Ecto neural progenitor cell (in vitro differentiated cells): ENCODE results near the gene LUC7L2.
"Not testable (repeated sequence)": the region's sequence is repeated elsewhere in the genome, so short reads cannot be mapped to it uniquely, and the experiment has no call there.

Experiments
- DNase-seq: peaks from one replicate; pipeline ENCODE4 v3.0.0-alpha.2; 2018; ENCODE audit warnings: low spot score

Gene LUC7L2

GRCh38 chr7:139396323-139396951 is 36.7 kb downstream of the LUC7L2 start:
- no peak for DNase-seq

- DNase-seq, result no peak
Measured at GRCh38 chr7:139397192-139397591, 37.5 kb downstream of the LUC7L2 start.

- DNase-seq, result no peak
Measured at GRCh38 chr7:139403601-139404000, 43.9 kb downstream of the LUC7L2 start.

- DNase-seq, result no peak
Measured at GRCh38 chr7:139407555-139407954, 47.9 kb downstream of the LUC7L2 start.

- DNase-seq, result not testable (repeated sequence)
Measured at GRCh38 chr7:139414743-139415402, 55.2 kb downstream of the LUC7L2 start.

GRCh38 chr7:139416405-139416804 is 56.7 kb downstream of the LUC7L2 start:
- no peak for DNase-seq

DNA sequence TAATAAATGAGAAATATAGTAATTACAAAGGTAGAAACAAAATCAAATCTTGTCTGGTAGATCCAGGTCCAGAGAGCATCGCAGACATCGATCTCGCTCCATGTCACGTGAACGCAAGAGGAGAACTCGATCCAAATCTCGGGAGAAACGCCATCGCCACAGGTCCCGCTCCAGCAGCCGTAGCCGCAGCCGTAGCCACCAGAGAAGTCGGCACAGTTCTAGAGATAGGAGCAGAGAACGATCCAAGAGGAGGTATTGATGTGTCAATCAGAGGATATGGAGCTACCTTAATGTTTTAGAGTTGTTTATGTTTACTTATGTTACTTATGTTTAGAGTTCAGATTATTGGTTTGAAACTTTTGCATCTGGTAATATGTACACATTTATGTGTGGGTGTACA is 57.8 kb downstream of the LUC7L2 start:
- no peak for DNase-seq

- DNase-seq, result no peak
Measured at GRCh38 chr7:139421123-139421522, 61.4 kb downstream of the LUC7L2 start.

DNA sequence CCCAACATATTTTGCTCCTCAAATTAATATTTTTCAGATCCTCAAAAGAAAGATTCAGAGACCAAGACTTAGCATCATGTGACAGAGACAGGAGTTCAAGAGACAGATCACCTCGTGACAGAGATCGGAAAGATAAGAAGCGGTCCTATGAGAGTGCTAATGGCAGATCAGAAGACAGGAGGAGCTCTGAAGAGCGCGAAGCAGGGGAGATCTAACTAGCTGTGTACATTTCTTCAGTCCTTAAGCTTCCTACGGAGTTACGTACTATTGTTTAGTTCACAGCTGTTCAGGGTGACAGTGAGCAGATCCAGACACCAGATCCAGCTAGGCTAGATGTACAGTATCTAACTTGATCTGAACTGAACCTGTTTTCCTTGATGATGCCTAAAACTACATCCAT is 62.4 kb downstream of the LUC7L2 start:
- no peak for DNase-seq

DNA sequence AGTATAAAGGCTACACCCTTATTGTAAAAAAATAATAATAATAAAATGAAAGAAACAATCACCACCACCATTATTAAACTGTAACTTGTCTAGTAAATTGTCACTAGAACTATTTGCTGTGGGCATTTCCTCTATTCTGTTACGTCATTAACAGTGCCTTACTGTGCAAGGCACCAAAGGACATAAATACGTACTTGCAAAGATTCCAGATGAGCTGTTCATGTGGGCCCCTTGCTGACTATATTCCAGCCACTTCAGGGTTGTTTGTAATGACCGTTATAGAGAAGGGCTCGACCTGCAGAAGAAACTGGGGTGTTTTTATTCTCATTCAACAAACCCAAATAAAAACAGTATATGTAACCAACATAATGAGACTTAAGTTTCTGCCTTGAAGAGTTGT is 63.4 kb downstream of the LUC7L2 start:
- DNase-seq, result no peak

- DNase-seq, result no peak
Measured at GRCh38 chr7:139424004-139424403, 64.3 kb downstream of the LUC7L2 start.

GRCh38 chr7:139425701-139426100 is 66.0 kb downstream of the LUC7L2 start:
- not testable (repeated sequence) for DNase-seq

- DNase-seq, result no peak
Measured at GRCh38 chr7:139426258-139427028, 66.7 kb downstream of the LUC7L2 start.

DNA sequence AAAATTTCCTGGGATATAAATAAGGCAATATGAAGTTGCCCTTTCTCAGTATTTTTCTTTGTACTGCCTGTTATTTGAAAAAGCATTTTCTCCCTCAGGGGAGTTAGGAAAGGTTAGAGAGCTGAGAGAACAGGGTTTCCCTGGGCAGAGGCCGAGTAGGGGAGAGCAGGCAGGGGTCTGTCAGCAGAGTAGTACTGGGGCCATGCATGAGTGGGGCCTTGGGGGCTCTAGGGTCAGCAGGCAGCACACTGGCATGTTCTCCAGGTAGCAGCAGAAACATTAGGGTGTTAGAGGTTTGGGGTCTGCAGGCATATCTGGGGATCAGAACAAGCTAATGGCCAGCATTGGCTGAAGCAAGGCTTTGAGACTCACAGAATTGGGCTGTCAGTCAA is 67.3 kb downstream of the LUC7L2 start:
- no peak for DNase-seq

DNA sequence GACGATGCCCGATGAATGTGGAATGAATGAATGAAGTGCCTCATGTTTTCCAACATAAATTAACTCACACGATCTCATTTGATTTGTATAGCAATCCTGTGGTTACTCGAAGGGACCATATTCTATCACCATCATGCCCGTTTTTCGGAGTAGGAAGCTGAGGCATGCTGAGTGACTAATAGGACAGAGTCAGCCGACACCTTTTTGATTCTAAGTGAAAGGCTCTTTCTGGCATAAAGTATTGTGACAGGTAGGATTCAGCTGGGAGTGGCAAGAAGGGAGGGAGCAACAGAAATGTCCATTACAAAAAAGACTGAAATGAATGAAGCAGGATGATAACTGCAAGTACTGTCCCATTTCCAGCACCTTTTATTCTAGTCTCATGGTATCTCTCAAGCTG is 68.1 kb downstream of the LUC7L2 start:
- DNase-seq, result no peak

DNA sequence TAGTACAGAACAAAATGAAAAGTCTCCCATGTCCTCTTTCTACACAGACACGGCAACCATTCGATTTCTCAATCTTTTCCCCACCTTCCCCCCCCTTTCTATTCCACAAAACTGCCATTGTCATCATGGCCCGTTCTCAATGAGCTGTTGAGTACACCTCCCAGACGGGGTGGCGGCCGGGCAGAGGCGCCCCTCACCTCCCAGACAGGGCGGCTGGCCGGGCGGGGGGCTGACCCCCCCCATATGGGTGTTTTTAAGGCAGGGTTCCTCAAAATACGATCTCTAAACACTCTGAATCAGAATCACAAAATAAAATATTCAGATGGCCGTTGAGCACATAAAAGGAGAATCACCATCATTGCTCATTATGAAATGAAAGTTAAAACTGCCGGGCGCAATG is 70.0 kb downstream of the LUC7L2 start:
- DNase-seq, result not testable (repeated sequence)

GRCh38 chr7:139430443-139430842 is 70.7 kb downstream of the LUC7L2 start:
- DNase-seq, result no peak

DNA sequence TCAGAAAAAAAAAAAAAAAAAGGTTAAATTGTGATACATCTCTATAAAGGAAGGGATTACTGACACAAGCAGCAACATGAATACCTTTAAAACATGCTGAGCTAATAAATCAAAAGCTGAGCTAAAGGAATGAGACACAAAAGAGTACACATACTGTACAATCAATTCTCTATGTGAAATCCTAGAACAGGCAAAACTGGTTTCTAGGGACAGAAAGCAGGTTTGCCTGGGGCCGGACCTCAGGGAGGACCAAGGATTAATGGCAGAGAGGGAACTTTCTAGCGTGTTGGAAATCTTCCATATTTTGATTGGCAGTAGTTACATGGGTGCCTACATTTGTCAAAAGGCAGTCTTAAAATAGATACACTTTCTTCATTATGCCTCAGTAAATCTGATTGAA is 71.3 kb downstream of the LUC7L2 start:
- no peak for DNase-seq

GRCh38 chr7:139431459-139431858 is 71.8 kb downstream of the LUC7L2 start:
- no peak for DNase-seq

- no peak for DNase-seq
Measured at GRCh38 chr7:139436806-139437205, 77.1 kb downstream of the LUC7L2 start.

- no peak for DNase-seq
Measured at GRCh38 chr7:139439375-139439774, 79.7 kb downstream of the LUC7L2 start.

- no peak for DNase-seq
Measured at GRCh38 chr7:139441961-139442360, 82.3 kb downstream of the LUC7L2 start.
